ENCODE measurements around the gene FKBP1B.

Gene FKBP1B

DNA sequence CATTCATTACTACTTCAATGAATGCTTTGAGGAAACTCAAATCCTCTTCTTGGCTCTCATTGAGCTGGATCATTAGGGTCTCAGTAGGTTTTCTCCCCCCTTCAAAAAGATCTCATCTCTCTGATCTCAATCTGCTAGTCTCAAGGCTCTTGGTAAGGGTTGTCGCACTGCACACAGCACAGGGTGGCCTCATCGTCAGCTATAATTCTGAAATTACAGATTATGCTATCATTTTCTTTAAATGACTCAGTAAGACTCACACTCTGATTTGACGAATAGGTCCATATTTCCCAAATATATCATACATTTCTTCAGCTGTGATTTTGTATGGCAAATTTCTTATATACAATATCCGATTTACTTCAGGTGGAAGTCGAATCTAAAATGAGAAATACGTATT is 24.3 kb downstream of the FKBP1B start:
- DNase-seq (ENCODE audit: low read depth) = no peak
- H3K4me3 ChIP-seq (ENCODE audit: low read length) = no peak overlapping the region
- TF ChIP-seq, protein P1, sequence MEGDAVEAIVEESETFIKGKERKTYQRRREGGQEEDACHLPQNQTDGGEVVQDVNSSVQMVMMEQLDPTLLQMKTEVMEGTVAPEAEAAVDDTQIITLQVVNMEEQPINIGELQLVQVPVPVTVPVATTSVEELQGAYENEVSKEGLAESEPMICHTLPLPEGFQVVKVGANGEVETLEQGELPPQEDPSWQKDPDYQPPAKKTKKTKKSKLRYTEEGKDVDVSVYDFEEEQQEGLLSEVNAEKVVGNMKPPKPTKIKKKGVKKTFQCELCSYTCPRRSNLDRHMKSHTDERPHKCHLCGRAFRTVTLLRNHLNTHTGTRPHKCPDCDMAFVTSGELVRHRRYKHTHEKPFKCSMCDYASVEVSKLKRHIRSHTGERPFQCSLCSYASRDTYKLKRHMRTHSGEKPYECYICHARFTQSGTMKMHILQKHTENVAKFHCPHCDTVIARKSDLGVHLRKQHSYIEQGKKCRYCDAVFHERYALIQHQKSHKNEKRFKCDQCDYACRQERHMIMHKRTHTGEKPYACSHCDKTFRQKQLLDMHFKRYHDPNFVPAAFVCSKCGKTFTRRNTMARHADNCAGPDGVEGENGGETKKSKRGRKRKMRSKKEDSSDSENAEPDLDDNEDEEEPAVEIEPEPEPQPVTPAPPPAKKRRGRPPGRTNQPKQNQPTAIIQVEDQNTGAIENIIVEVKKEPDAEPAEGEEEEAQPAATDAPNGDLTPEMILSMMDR (conservative IDR thresholded peaks at IDR 0.05; ENCODE audit: low read depth, low read length) = no peak

DNA sequence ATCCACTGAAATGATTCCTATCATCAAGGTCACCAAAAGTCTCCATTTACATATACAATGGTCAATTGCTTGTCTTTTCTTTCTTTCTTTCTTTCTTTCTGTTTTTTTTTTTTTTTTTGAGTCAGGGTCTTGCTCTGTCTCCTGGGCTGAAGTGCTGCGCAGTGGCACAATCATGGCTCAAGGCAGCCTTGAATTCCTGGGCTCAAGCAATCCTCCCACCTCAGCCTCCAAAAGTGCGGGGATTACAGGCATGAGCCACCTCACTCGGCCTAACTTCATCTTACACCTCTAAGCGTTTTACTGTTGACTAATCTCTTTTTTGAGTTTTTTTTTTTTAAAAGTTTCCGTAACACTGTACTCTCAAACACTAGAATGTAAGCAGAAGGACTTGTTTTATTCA is 25.7 kb downstream of the FKBP1B start:
- TF ChIP-seq, protein P1 (conservative IDR thresholded peaks at IDR 0.05; ENCODE audit: low read depth, low read length) = no peak
- DNase-seq (ENCODE audit: low read depth) = no peak
- peak overlapping the region; percentile 99 for H3K4me3 ChIP-seq (ENCODE audit: low read length)

DNA sequence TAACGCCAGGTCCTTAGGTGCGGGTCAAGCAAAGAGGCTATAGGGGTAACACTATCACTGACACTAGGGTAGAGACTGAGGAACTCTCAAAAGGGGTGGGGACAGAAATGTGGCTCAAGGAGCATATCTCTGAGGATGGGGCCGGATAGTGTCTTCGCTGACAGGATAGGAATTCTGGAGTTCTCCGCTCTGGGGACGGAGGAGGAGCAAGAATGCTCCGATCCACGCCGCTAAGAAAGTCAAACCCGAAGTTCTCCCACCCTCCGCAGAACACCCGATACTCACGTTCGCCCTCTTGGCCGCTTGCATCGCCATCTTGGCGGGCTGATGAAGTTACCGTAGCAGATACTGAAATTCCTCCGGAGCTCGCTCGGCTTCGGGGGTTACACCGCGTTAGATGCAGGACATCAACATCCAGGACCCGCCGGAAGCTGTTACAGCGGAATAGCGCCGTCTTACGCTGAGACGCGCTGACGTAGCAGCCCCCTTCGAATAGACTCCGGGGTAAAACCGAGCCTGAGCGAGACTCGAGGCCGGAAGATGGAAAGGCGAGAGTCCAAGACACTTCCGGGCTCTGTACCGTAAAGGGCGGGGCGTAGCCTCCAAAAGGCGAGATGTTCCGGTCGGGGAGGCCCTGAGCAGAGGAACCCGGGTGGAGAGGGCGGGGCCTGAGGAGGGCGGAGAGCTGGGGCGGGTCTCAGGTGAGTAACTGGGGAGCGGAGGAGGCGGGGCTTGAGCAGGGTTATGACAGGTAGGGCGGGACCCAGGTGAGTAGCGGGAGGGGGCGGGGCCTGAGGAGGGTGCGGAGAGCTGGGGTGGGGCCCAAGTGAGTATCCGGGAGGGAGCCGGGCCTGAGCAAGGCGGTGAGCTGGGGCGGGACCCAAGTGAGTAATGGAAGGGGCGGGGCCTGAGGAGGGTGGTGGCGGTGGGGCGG is 26.6 kb downstream of the FKBP1B start, which contains the start of gene SF3B6:
TSS of gene SF3B6 (minus strand) at position 412 of the 934 bp plus-strand sequence. CDS start at position 315, 97 bp downstream.
- peak; percentile 97 for DNase-seq (ENCODE audit: low read depth)
- H3K4me3 ChIP-seq (ENCODE audit: low read length) = peak within 1 kb of the TSS; percentile 99
- TF ChIP-seq, protein P1 (conservative IDR thresholded peaks at IDR 0.05; ENCODE audit: low read depth, low read length) = no peak

GRCh38 chr2:24076849-24077534 is 27.5 kb downstream of the FKBP1B start:
- TF ChIP-seq, protein P1 (conservative IDR thresholded peaks at IDR 0.05; ENCODE audit: low read depth, low read length) = no peak
- peak overlapping the region; percentile 99 for H3K4me3 ChIP-seq (ENCODE audit: low read length)
- DNase-seq (ENCODE audit: low read depth) = no peak

DNA sequence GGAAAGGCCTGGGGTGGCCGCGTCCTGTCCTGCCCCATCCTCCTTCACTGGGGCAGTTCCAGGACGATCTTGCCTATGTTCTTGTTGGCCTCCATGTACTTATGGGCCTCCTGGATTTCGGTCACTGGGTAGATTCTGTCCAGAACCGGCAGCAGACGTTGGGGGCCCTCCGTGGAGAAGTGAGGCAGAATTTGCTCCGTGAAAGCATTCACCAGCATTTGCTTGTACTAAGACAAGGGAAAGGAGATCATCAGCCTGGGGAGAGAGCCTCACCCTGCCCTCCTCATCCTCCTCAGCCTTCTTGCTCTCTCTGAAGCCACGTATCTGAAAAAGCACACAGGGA is 28.0 kb downstream of the FKBP1B start:
- H3K4me3 ChIP-seq (ENCODE audit: low read length) = peak overlapping the region; percentile 99
- no peak for DNase-seq (ENCODE audit: low read depth)
- TF ChIP-seq, protein P1 (conservative IDR thresholded peaks at IDR 0.05; ENCODE audit: low read depth, low read length) = no peak

DNA sequence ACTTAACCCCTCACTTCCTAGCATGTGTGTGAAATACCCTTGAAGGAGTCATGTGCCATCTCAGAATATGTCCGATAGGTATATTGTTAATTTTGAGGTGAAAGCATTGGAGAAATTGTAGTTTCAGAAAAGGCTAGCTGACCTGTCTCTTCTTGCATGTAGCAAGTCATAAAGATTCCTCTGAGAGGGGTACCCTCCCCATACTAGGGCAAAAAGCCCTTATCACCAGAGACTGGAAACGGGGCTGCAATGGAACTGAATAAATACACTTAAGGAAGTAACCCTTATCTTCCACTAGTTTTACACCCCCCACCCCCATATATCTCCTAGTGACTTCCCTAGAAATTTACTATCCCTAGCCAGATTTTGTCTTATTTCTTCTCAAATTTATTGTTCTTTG is 28.3 kb downstream of the FKBP1B start:
- no peak for DNase-seq (ENCODE audit: low read depth)
- TF ChIP-seq, protein P1 (conservative IDR thresholded peaks at IDR 0.05; ENCODE audit: low read depth, low read length) = no peak
- H3K4me3 ChIP-seq (ENCODE audit: low read length) = peak overlapping the region; percentile 99
